Measurements from ENCODE around the gene DPP6.

The DPP6 gene

GRCh38 chr7:154859747-154860620 lies 807.8 kb downstream of the DPP6 start:
- DNase-seq (ENCODE audit: low spot score): no peak

DNA sequence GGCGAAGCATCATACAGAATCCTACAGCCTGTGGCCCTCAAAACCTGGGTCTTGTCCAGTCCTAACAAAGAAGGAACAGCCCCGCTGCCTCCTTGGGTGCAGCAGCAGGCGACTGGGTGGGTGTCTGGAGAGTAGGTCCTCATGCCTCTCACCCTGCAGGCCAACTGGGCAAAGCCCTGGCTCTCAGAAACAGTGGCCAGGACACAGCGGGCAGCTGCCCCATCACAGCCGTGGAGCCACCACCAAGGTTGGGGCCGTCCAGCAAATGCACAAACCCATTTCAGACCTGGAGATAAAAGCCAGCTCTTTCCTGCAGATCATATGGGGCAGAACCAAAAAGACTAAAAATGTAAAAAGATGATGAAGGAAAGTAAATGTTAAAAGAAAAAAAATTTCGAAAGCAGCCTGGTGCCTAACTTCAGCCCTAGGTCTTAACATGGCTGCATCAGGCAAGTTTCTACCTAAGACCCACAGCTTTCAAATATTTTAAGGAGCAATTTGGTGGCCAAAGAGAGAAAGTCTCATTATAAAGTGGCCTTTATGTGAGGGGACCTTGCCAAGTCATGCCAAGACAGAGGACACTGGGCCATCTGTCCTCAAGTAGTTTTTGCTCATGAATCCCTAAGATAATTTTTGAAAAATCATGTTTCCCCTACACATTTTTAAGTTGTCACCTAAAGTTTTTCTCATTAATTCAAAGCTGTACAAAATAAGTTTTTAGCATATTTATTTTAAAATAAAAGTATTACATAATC lies 808.6 kb downstream of the DPP6 start:
- no peak for DNase-seq (ENCODE audit: low spot score)

GRCh38 chr7:154861589-154861988 lies 809.4 kb downstream of the DPP6 start:
- no peak for DNase-seq (ENCODE audit: low spot score)

DNA sequence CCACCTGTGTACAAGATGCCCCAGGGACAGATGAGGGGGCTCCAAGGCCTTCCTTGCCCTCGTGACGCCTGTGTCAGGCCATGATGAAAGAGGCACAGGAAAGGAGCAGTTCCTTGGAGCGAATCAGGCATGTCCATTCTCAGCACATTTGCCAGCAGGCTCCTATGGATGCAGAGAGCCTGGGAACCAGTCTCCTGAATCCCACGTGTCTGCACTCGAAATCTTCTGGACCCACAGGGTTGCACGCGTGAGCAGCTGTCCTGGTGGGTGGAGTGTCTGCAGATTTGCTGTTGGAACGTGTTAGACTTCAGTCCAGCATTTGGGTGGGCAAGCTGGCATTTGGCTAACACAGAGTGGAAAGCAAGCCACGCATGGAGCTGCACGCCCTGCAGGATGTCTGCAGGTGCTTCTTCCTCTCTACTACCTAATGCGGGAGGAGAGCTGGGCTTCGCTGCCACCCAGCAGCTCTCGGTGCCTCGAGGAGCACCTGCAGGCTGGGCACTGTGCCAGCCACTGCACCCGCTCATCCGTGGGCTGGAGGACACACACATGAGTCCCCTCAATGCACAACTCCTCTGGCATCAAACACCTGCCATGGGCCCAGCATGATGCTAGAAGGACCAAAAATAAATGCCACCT lies 810.1 kb downstream of the DPP6 start:
- no peak for DNase-seq (ENCODE audit: low spot score)

DNA sequence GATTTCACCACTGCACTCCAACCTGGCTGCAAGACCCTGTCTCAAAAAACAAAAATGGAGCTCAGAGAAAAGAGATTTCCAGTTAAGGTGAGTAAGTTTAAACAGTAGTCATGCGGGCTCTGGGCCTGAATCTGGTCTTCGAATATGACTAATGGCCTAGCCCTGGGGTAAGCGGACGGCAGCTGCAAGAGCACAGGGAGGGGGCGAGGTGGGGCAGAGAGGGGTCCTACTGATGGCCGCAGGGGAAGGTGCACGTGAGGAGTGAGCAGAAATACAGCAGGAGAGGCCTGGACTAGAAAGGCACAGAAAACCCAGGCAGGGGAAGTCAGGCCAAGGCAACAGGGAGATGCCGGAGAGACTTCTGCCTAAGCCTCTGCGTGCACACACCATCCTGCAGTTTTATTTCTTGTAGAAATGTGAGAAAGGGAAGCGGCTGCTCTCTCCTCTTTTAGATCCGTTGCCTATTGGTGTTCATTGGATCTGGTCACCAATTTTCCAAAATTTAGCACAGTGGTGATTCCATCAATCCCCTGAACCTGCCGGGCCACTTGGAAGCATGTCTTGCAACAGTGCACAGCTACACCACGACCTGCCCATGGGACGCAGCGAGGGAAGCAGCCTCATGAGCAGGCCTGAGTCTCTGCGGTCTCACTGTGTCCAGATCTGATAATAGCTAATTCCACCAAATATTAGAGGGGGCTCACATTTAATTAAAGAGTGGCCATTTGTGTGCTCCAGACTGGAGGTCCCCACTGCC lies 811.7 kb downstream of the DPP6 start:
- no peak for DNase-seq (ENCODE audit: low spot score)

- DNase-seq (ENCODE audit: low spot score): no peak
These were observed 812.3 kb downstream of the DPP6 start for GRCh38 chr7:154864523-154864891.

DNA sequence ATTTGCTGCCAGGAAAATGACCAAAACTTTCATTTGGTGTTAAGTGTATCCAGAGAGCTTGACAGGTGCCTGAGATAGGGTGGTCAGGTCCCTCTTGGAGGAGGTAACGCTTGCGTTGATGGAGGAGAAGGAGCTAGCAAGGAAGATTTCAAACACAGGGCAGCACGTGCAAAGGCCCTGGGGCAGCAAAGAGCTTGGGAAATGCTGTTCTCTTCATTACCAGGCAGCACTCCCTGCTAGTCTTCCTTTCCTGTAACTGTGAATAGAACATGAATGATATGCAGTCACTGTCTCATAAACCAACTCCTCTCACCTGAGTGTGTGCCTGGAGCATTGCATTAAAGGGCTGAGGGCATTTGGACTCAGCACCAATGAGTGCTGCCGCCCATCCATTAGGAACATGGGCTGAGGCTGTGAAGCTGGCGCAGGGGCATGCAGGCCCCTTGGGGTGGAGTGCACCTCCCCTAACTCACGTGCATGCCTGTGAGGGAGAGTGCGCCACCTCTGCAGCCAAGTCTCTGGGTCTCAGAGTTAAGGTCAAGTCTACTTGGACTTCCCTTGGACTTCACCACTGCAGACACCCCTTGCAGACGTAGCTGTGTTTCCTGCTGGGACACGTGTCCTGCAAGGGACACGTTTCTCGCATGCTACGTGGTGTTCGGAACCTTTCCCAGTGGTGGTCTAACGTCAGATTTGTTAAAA lies 813.9 kb downstream of the DPP6 start:
- no peak for DNase-seq (ENCODE audit: low spot score)

DNA sequence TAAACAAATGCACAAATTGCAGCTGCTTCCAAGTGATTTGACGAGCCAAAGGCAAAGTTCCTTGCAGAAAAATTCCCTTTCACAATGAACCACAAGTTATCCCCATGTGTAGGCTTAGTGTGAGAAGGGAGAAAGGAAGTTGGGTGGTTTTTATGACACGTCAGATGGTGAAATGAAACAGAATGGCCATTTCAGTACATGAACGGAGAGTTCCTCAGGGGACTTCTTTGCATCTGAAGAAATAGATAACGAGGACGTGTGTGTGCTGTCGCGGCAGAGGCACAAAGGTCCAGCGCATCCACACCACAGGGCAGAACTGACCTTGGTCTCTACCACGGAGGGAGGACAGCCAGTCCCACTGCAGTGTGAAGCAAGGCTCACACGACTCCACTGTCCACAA lies 814.9 kb downstream of the DPP6 start:
- no peak for DNase-seq (ENCODE audit: low spot score)

DNA sequence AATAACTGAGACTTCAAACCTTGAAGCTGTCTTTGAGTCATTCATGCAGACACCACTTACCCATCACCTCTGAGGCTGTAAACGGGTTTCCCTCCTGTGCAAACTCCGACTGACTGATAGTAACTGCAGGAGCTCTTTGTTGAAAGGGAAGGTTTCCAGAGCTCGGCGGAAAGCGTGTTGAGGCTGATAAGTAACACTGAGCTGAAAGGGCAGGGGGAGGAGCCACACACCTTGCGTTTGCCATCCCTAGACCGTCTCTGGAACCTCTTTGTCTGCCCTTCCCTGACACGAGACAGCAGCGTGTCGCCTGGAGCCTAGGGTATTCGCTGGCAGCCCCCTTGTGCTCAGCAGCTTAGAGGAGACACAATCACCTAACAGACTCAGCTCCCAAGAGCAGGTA lies 816.7 kb downstream of the DPP6 start:
- no peak for DNase-seq (ENCODE audit: low spot score)

DNA sequence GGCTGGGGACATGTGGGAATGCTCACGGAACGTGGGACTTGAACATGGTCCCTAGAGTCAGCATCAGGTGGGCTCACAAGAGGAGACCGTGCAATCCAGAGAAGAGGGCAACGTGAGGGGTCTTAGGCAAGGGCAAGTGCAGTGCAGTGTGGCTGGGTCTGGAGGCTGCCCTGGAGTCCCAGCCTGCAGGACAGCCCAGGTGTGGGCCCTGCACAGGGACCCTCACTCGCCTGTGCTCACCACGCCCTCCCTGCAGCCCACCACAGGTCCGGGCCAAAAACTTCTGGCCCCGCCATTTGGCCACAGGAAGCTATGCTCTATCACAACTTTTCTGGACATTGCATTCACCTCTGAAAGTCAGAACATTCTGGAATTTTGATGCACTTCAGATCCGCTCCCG lies 817.2 kb downstream of the DPP6 start:
- no peak for DNase-seq (ENCODE audit: low spot score)

GRCh38 chr7:154871507-154871906 lies 819.3 kb downstream of the DPP6 start:
- no peak for DNase-seq (ENCODE audit: low spot score)

DNA sequence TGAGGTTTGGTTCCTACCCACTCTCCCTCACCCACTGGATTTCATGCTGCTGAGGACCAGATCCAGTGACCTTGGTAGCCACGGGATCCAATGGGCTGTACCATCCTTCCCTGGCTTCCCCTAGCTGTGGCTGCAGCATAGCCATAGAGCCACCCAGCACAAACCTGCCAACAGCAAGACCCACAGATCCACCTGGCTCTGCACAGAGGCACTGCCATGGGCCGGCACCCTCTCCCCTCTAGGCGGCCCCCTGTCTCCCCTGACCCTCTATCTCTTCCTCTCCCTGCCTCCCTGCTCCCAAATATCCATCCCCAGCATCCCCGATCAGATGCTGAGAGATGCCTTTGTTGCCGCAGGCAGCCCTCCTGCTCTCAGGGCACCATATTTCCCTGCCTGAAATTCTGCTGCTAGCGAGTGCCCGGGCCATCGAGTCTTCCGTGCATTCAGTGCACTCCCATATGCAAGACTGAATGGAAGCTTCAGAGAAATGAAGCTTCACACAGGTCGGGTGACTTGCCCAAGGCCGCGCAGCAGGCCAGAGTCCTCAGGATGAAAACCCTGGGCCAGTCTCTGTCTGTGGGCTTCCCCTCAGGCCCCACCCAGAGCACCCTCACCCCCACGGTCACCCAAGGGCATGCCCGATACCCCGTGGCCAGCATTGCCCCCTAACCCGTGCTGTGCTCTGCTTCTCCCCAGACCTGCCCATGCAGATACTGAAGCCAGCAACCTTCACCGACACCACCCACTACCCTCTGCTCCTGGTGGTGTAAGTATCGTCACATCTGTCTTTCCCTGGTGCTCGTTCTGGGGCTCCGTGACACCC lies 819.9 kb downstream of the DPP6 start:
- DNase-seq (ENCODE audit: low spot score): no peak

GRCh38 chr7:154872811-154873499 lies 820.8 kb downstream of the DPP6 start:
- DNase-seq (ENCODE audit: low spot score): no peak

DNA sequence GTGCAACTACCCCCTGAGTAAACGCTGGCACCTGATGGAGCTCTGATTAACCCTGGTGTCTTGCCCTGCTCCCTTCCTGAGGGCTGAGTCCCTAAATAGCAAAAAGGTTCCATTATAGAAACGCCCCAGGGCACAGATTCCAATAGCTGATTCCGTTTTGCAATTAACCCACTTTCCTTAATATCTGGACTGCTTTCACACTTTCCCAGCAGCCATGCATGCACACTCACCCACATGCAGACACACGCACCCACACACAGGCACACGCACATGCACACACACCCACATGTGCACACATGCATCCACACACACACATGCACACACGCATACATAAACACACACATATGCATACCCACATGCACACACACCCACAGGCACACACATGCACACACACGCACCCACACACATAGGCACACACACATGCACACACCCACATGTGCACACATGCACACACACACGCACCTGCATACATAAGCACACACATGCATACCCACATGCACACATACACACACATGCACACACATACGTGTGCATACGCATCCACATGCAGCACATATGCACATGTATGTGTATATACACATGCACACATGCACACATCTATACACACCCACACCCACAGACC lies 821.4 kb downstream of the DPP6 start:
- no peak for DNase-seq (ENCODE audit: low spot score)

- no peak for DNase-seq (ENCODE audit: low spot score)
These were observed 822.4 kb downstream of the DPP6 start for GRCh38 chr7:154874409-154875113.

DNA sequence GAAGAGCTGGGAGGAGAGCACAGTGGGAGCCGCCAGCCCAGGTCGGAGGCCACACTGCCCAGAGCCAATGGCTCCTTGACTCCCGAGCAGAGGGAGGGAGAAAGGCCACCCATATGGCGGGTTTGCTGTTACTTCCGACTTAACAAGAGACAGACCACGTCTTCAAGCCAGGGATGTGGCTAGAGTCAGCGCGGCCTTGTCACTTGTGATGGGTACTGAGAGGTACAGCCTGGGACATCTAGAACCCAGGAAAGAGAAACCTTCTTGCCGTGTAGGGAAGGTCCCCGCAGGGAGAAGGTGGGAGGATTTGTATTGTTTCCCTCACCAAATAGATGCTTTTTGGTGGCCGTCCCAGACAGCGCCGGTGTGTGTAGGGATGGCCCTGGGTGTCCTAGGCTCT lies 823.1 kb downstream of the DPP6 start:
- DNase-seq (ENCODE audit: low spot score): no peak

- no peak for DNase-seq (ENCODE audit: low spot score)
These were observed 824.3 kb downstream of the DPP6 start for GRCh38 chr7:154876516-154876915.

GRCh38 chr7:154877031-154877430 lies 824.8 kb downstream of the DPP6 start:
- no peak for DNase-seq (ENCODE audit: low spot score)

GRCh38 chr7:154879629-154880028 lies 827.4 kb downstream of the DPP6 start:
- no peak for DNase-seq (ENCODE audit: low spot score)
